Upper lobe of left lung (tissue), 6 donors: ENCODE data around the gene GTPBP1. TPM values are rescaled to one million over a fixed set of nuclear protein-coding genes. Genes with fewer than 3 reads are reported as not detected.

Source experiments
- ATAC-seq, 2 donors: fragments of 200-7000 bp; cut with Tn5 transposase; one replicate each; pipeline ENCODE4 v1.9.1; 2022; ENCODE audit warnings: mild to moderate bottlenecking in 2 of 2, moderate library complexity in 2 of 2; ENCODE audit not compliant: low FRiP score in 2 of 2
- DNase-seq, 2 donors: peaks; one replicate each; pipeline ENCODE4 v3.0.0-alpha.2; 2019 to 2020
- H3K27ac ChIP-seq, 4 donors: fragments of 200-600 bp; sonication (generic); one replicate each; pipeline ENCODE4 v1.5.1; 2016 to 2019
- H3K27me3 ChIP-seq, 4 donors: fragments of 200-600 bp; sonication (generic); one replicate each; pipeline ENCODE4 v1.5.1; 2017 to 2019
- H3K36me3 ChIP-seq, 4 donors: fragments of 200-600 bp; sonication (generic); one replicate each; pipeline ENCODE4 v1.5.1; 2016 to 2019
- H3K4me1 ChIP-seq, 4 donors: fragments of 200-600 bp; sonication (generic); one replicate each; pipeline ENCODE4 v1.5.1; 2018 to 2019
- H3K4me3 ChIP-seq, 4 donors: fragments of 200-600 bp; sonication (generic); one replicate each; pipeline ENCODE4 v1.5.1; 2017 to 2019; ENCODE audit warnings: mild to moderate bottlenecking in 2 of 4, moderate library complexity in 1 of 4
- H3K9me3 ChIP-seq, 4 donors: fragments of 200-600 bp; sonication (generic); one replicate each; pipeline ENCODE4 v1.5.1; 2018 to 2019
- EP300 ChIP-seq, 4 donors: sonication (generic); formaldehyde crosslinking; IDR thresholded peaks; one replicate each; pipeline ENCODE4 v1.5.1; 2017; ENCODE audit warnings: antibody characterized with exemption in 4 of 4, control low read depth in 2 of 4
- POLR2A ChIP-seq, 4 donors: fragments of 450-650 bp; IDR thresholded peaks; one replicate each; pipeline ENCODE4 v1.5.1; 2016 to 2017; ENCODE audit warnings: antibody characterized with exemption in 4 of 4, mild to moderate bottlenecking in 2 of 4
- POLR2AphosphoS5 ChIP-seq, 2 donors: sonication (generic); formaldehyde crosslinking; IDR thresholded peaks; one replicate each; pipeline ENCODE4 v1.5.1; 2017; ENCODE audit warnings: antibody characterized with exemption in 2 of 2
- WGBS, 2 donors: methylation state at CpG; one replicate each; pipeline ENCODE4 v1.1.5; 2017 to 2018; 5-methylcytosine and 5-hydroxymethylcytosine counted together
- total RNA-seq, 6 donors: library from RNA; depleted of rRNA in 4 of 6; stranded (reverse); fragments of >200 nt in 4 of 6; gene quantifications; one replicate each; pipeline versions ENCODE4 v1.1.0 to v1.2.1, GENCODE V29; 2016 to 2021
- TF ChIP-seq, protein P1 (sequence below), 6 experiments: fragments of 450-650 bp in 4 of 6; fragments of 200-600 bp in 2 of 6; sonication (generic) in 2 of 6; IDR thresholded peaks; one replicate each; pipeline ENCODE4 v1.5.1; 2016 to 2019; ENCODE audit warnings: antibody characterized with exemption in 6 of 6
- donor health status: DM: no; HTN: no; CAD: no; lungs with moderate emphysema.
- donor health status: DM: no; HTN: yes; CAD: no; lungs with severe emphysema.

Gene GTPBP1
- total RNA-seq, 6 donors from 2014 or later, result 57.9 to 176 (median 73.6) TPM

DNA sequence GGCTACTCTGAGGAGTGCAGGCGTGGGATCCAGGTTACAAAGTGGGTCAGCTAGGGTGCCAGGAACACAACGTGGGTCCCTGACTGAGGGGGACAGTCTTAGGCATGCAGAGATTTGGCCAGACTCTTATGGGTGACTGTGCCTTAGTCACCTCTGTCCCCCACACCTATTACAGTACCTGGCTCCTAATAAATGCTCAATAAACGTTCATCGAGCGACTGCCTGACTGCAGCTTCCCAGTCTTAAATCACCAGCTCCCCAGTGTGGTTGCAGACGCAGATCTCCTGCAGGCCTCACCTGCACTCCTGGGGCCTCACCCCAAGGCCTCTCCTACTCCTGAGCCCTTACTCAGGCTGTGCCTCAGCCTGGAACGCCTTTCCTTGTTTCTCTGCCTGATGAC lies 53.3 kb downstream of the GTPBP1 start:
- H3K4me3 ChIP-seq, result no peak overlapping the region
- peaks cover 18 to 25% (median 20%) of the 10 kb centered on the region in 4 donors for H3K4me1 ChIP-seq
- DNase-seq (no peak), ATAC-seq (no peak)
- WGBS, 2 donors, result 84 to 87% methylated on average over 7 of the region's 7 CpGs
- TF ChIP-seq POLR2A (IDR thresholded peaks at IDR 0.05), result no peak
- TF ChIP-seq, protein P1, sequence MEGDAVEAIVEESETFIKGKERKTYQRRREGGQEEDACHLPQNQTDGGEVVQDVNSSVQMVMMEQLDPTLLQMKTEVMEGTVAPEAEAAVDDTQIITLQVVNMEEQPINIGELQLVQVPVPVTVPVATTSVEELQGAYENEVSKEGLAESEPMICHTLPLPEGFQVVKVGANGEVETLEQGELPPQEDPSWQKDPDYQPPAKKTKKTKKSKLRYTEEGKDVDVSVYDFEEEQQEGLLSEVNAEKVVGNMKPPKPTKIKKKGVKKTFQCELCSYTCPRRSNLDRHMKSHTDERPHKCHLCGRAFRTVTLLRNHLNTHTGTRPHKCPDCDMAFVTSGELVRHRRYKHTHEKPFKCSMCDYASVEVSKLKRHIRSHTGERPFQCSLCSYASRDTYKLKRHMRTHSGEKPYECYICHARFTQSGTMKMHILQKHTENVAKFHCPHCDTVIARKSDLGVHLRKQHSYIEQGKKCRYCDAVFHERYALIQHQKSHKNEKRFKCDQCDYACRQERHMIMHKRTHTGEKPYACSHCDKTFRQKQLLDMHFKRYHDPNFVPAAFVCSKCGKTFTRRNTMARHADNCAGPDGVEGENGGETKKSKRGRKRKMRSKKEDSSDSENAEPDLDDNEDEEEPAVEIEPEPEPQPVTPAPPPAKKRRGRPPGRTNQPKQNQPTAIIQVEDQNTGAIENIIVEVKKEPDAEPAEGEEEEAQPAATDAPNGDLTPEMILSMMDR (IDR thresholded peaks at IDR 0.05), result no peak
- no peak for TF ChIP-seq EP300 (IDR thresholded peaks at IDR 0.05)
- no peak for TF ChIP-seq POLR2AphosphoS5 (IDR thresholded peaks at IDR 0.05)
- peaks cover 0 to 5% (median 0%) of the 10 kb centered on the region in 4 donors for H3K27me3 ChIP-seq
- H3K9me3 ChIP-seq, result no peaks in the 10 kb centered on the region
- H3K36me3 ChIP-seq, result no peaks in the 10 kb centered on the region
- H3K27ac ChIP-seq, result no peak overlapping the region

DNA sequence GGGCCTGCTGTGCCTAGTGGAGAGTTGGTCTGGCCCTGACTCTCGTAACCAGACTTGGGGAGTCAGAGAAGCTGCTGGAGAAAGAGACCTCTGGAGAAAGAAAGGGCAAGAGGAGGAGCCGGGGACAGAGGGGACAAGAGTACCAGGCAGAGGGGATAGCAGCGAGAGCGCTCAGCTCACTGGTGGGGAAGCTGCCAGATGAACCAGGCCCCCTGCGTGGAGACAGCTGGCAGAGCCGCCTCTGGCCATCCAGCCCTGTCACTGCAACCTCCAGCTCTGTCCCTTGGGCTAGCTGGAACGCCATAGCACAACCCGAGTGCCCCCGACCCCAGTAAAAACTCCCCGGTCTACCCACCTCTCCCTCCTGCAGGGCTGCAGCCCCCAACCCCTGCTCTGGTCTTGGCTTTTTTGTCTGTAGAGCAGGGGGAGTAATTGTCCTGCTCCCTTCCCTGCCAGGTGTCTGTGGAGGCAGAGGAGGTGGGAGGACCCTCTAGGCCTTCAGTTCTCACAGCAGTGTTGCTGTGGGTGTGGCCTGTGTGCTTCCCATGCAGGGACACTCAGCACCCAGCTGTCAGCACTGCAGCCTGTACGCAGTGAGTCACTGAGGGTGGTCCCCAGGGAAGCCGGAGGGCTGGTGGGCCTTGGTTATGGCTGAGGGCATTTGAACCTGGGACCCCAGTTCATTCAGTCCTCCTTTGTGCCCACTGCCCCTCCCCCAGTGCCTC lies 54.9 kb downstream of the GTPBP1 start:
- Histone ChIP-seq H3K9me3 (no peaks in the 10 kb centered on the region), H3K4me3 (no peak overlapping the region), H3K27ac (no peak overlapping the region), H3K4me1 (peaks cover 8 to 16% (median 14%) of the 10 kb centered on the region in 4 donors), H3K27me3 (peaks cover 0 to 5% (median 0%) of the 10 kb centered on the region in 4 donors), H3K36me3 (no peaks in the 10 kb centered on the region)
- DNase-seq, result no peak
- WGBS, 2 donors, result 84% methylated on average over 7 to 12 of the region's 12 CpGs
- TF ChIP-seq POLR2AphosphoS5 (IDR thresholded peaks at IDR 0.05), result no peak
- TF ChIP-seq, protein P1 (IDR thresholded peaks at IDR 0.05), result no peak
- no peak for TF ChIP-seq EP300 (IDR thresholded peaks at IDR 0.05)
- no peak for TF ChIP-seq POLR2A (IDR thresholded peaks at IDR 0.05)
- ATAC-seq, result no peak

DNA sequence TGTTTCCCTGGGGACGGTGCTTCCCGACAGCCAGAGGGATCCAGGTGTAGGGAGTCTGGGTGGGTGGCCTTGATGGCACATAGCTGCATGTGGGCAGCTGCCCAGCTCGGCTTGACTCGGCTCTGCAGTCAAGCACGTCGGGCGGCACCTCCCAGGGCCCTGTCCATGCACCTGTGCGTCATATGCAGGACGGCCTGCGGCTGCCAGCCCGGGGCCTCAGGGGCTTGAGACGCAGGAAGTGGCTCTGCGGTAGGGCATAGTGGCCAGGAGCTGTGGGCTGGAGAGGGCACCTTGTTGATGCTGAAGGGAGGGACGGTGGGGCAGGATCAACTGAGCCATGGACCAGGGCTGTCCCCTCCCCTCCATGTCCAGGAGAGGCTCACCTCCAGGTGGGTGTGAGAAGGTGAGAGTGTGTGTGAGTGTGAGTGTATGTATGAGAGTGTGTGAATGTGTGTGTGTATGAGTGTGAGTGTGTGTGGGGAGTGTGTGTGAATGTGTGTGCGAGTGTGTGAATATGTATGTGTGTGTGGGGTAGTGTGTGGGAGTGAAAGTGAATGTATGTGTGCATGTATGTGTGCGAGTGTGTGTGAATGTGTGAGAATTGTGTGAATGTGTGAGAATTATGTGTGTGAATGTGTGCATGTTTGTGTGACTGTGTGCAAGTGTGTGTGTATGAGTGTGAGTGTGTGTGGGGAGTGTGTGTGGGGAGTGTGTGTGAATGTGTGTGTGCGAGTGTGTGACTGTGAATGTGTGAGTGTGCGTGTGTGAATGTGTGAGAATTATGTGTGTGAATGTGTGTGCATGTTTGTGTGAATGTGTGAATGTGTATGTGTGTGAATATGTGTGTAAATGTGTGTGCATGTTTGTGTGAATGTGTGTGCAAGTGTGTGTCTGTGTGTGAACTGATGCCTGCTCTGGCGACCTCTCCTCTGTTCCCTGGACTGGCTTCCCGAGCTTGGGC lies 55.7 kb downstream of the GTPBP1 start:
- Histone ChIP-seq H3K36me3 (no peaks in the 10 kb centered on the region), H3K27ac (no peak overlapping the region), H3K4me3 (no peak overlapping the region), H3K4me1 (peaks cover 7 to 14% (median 11%) of the 10 kb centered on the region in 4 donors), H3K27me3 (peaks cover 0 to 5% (median 0%) of the 10 kb centered on the region in 4 donors), H3K9me3 (no peaks in the 10 kb centered on the region)
- TF ChIP-seq, protein P1 (IDR thresholded peaks at IDR 0.05), result no peak
- WGBS, 2 donors, result 75 to 77% methylated on average over 13 to 20 of the region's 20 CpGs
- ATAC-seq, result peak in 1 of 2 donors; percentile 24
- no peak for DNase-seq

DNA sequence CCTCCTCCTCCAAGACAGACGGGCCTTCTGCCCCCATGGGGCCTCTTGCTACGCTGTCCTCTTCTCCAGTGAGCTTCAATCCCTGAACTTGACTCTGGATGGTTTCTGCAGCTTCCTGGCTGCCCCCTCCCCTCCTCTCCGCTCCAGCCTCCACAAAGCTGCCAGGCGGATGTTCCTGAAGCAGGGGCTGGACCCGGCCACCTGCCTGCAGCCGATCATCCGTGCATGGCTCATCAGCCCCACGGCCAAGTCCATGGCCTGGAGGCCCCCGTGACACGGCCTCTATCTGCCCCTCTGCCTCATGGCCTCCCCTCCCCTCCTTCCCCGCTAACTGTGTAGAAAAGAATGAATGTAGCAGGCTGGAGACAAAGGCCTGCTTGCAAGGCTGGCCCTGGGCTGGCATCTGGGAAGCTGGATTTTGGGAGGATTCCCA lies 56.8 kb downstream of the GTPBP1 start:
- WGBS, 2 donors, result 55 to 77% methylated on average over 10 to 11 of the region's 11 CpGs
- Histone ChIP-seq H3K27ac (no peak overlapping the region), H3K4me1 (peaks cover 0 to 5% (median under 1%) of the 10 kb centered on the region in 4 donors), H3K9me3 (no peaks in the 10 kb centered on the region), H3K36me3 (no peaks in the 10 kb centered on the region), H3K4me3 (no peak overlapping the region), H3K27me3 (peaks cover 0 to 5% (median 0%) of the 10 kb centered on the region in 4 donors)
- DNase-seq (no peak), ATAC-seq (no peak)
- TF ChIP-seq EP300 (IDR thresholded peaks at IDR 0.05) (no peak), POLR2A (IDR thresholded peaks at IDR 0.05) (no peak), POLR2AphosphoS5 (IDR thresholded peaks at IDR 0.05) (no peak)
- TF ChIP-seq, protein P1 (IDR thresholded peaks at IDR 0.05), result no peak
